GM12872 (cell line): ENCODE data around the gene TOLLIP.

ENCODE experiments used
- CTCF ChIP-seq: IDR thresholded peaks from 3 replicates; pipeline ENCODE4 v1.5.1; 2011; ENCODE audit warnings: low read depth, mild to moderate bottlenecking, low read length, moderate library complexity; ENCODE audit not compliant: insufficient read depth

Gene TOLLIP

GRCh38 chr11:1309498-1310317 is at the start of gene TOLLIP:
TSS of gene TOLLIP (minus strand) at chr11:1309632. CDS start at chr11:1309498, 134 bp downstream.
- TF ChIP-seq CTCF, result 0 out of 3 replicates have a peak, but pooled peaks have one; percentile 23

- no peak for TF ChIP-seq CTCF
Measured at GRCh38 chr11:1358286-1358685, 48.9 kb upstream of the TOLLIP start.

DNA sequence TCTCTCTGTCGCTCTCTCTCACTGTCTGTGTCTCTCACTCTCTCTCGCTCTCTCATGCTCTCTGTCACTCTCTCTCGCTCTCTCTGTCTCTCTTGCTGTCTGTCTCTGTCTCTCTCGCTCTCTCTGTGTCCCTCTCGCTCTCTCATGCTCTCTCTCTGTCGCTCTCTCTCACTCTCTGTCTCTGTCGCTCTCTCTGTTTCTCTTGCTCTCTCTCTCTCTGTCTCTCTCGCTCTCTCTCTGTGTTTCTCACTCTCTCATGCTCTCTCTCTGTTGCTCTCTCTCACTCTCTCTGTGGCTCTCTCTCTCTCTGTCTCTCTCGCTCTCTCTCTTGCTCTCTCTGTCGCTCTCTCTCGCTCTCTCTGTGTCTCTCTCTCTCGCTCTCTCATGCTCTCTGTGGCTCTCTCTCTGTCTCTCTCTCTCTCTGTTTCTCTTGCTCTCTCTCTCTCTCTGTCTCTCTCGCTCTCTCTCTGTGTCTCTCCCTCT is 47.1 kb upstream of the TOLLIP start:
- no peak for TF ChIP-seq CTCF

DNA sequence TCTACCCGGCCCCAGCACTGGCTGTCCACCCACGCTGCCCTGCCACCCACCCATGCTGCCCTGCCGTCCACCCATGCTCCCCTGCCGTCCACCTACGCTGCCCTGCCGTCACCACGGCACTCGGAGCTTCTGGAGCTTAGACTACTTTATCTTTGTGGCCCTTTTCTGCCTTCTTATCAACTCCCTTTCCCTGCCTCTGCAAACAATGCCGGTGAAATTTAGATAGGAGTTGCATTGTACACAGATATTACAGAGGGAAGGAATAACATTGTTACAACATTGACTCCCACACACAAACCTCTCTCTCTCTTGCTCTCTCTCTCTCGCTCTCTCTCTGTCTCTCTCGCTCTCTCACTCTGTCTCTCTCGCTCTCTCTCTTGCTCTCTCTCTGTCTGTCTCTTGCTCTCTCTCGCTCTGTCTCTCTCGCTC is 46.6 kb upstream of the TOLLIP start:
- TF ChIP-seq CTCF, result no peak

- no peak for TF ChIP-seq CTCF
Measured at GRCh38 chr11:1354125-1354938, 44.9 kb upstream of the TOLLIP start.

DNA sequence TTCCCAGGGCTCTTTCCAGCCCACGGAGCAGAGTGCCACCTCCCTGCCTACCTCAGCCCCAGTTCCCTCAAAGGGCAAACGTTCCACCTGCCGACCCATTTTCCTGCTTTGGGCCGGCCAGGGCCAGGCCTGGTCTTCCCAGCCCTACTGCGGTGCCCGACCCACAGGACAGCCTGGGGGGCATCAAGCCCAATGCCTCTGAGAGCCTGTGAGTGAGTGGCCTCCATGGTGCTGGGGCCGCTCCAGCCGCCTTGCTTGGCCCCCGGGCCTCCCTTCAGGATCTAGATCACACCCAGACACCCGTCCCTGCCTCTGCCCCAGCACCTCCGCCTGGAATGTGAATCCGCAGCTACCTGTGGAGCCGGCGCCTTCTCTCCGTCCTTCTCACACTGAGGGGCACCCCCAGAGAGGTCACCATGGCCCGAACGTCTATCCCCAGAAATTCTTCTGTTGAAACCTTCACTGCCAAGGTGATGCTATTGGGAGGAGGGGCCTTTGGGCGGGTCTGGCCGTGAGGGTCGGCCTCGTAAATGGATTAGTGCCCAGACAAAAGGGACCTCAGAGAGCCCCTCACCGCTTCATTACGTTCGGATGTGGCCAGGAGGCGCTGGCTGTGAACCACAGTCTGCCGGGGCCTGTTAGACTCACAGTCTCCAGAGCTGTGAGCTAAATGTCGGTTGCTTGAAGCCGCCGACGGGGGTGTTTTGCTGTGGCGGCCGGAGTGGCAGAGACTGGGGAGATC is 44.1 kb upstream of the TOLLIP start:
- TF ChIP-seq CTCF, result no peak
